Activated T-cell treated with anti-CD3 and anti-CD28 coated beads for 1 hour (primary cell): ENCODE data around the gene LGALS8.

ENCODE experiments used
- DNase-seq: peaks from one replicate; pipeline ENCODE4 v3.0.0-alpha.2; 2020; ENCODE audit warnings: low read depth

The LGALS8 gene

GRCh38 chr1:236589531-236589930 lies 65.7 kb downstream of the LGALS8 start:
- DNase-seq, result no peak

- DNase-seq, result no peak
These were observed 66.9 kb downstream of the LGALS8 start for GRCh38 chr1:236590553-236591150.

GRCh38 chr1:236602171-236602570 lies 78.4 kb downstream of the LGALS8 start:
- DNase-seq, result no peak
